Chondrocyte (in vitro differentiated cells): ENCODE data around the gene CPA5. TPM values are rescaled to one million over a fixed set of nuclear protein-coding genes. Genes with fewer than 3 reads are reported as not detected.

ENCODE experiments used
- DNase-seq: peaks from one replicate; pipeline ENCODE4 v3.0.0; 2021; ENCODE audit warnings: mixed read lengths, low spot score
- H3K27ac Mint-ChIP-seq: one replicate; pipeline ENCODE4 v1.8.0; 2021; ENCODE audit warnings: mild to moderate bottlenecking, moderate library complexity, mixed read lengths; ENCODE audit not compliant: unreplicated experiment
- H3K27me3 Mint-ChIP-seq: 2 replicates; pipeline ENCODE4 v1.8.0; 2021; ENCODE audit warnings: low read depth, mixed read lengths
- H3K36me3 Mint-ChIP-seq: 2 replicates; pipeline ENCODE4 v1.8.0; 2021; ENCODE audit warnings: low read depth, mixed read lengths
- H3K4me1 Mint-ChIP-seq: 2 replicates; pipeline ENCODE4 v1.8.0; 2021; ENCODE audit warnings: low read depth, mild to moderate bottlenecking, mixed read lengths
- H3K4me3 Mint-ChIP-seq: one replicate; pipeline ENCODE4 v1.8.0; 2021; ENCODE audit warnings: mild to moderate bottlenecking, moderate library complexity, mixed read lengths; ENCODE audit not compliant: unreplicated experiment
- H3K9me3 Mint-ChIP-seq: 2 replicates; pipeline ENCODE4 v1.8.0; 2021; ENCODE audit warnings: low read depth, mixed read lengths
- total RNA-seq: library from RNA; stranded (reverse); gene quantifications from 3 replicates; pipeline ENCODE4 v1.2.1, GENCODE V29; 2021
- TF ChIP-seq, protein P1 (sequence below): fragments of 200-600 bp; sonication (generic); IDR thresholded peaks from 2 replicates; pipeline ENCODE4 v1.5.0; 2021; ENCODE audit warnings: antibody characterized with exemption, mild to moderate bottlenecking, moderate library complexity

CPA5 gene
- total RNA-seq, 1 donor from 2014 or later: not detected

DNA sequence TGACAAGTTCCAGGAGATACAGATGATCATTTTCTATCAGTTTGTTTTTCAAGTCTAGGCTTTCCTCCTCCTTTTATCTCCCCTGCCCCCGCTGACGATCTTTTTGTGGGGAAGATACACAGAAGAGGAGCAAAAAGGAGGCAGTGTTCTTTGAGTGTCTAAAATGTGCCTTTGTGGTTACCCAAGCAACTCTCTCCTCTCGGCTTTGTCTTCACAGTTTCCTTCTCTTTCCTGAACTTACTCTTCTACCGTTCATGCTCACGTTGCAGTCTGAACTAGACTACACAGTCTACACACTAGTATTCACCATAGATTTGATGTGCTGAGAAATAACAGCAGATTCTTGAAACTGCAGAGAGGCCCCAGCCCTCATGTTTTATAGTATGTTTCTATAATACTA is 72.6 kb downstream of the CPA5 start:
- Mint-ChIP-seq H3K36me3 (no peaks in the 10 kb centered on the region), H3K9me3 (no peaks in the 10 kb centered on the region), H3K4me3 (no peak overlapping the region), H3K27me3 (no peaks in the 10 kb centered on the region), H3K27ac (no peak overlapping the region), H3K4me1 (peaks cover 21% of the 10 kb centered on the region)
- TF ChIP-seq, protein P1, sequence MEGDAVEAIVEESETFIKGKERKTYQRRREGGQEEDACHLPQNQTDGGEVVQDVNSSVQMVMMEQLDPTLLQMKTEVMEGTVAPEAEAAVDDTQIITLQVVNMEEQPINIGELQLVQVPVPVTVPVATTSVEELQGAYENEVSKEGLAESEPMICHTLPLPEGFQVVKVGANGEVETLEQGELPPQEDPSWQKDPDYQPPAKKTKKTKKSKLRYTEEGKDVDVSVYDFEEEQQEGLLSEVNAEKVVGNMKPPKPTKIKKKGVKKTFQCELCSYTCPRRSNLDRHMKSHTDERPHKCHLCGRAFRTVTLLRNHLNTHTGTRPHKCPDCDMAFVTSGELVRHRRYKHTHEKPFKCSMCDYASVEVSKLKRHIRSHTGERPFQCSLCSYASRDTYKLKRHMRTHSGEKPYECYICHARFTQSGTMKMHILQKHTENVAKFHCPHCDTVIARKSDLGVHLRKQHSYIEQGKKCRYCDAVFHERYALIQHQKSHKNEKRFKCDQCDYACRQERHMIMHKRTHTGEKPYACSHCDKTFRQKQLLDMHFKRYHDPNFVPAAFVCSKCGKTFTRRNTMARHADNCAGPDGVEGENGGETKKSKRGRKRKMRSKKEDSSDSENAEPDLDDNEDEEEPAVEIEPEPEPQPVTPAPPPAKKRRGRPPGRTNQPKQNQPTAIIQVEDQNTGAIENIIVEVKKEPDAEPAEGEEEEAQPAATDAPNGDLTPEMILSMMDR: no peak
- DNase-seq: no peak

DNA sequence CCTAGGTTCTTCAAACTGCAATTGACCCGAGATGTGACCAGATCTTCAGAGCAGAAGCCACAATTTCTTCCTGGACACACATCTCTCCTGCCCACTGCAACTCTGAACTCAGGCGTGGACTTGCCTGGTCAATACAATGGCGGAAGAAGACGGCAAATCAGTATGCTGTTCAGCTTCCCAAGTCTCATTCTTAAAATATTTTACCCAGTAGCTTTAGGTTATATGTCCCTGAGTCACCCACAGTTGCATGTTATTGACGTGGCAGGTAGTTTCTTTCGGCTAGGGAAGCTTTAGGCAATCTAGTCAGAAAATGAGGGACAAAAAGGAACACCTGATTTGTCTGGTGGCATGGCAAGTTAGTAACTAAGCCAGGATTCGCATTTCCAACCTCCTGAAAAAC is 73.7 kb downstream of the CPA5 start:
- H3K27me3 Mint-ChIP-seq: no peaks in the 10 kb centered on the region
- H3K36me3 Mint-ChIP-seq: no peaks in the 10 kb centered on the region
- no peaks in the 10 kb centered on the region for H3K9me3 Mint-ChIP-seq
- H3K4me1 Mint-ChIP-seq: peaks cover 25% of the 10 kb centered on the region
- TF ChIP-seq, protein P1: no peak
- H3K27ac Mint-ChIP-seq: no peak overlapping the region
- DNase-seq: no peak
- no peak overlapping the region for H3K4me3 Mint-ChIP-seq

Other genes starting within 250 kb of the CPA5 start
- 13.2 to 14.8 TPM (median 14.8 TPM) in 3 replicates for gene TMEM209, start 139.4 kb upstream of the CPA5 start, total RNA-seq
- gene SSMEM1, start 137.0 kb upstream of the CPA5 start, total RNA-seq: not detected in 3 replicates
- gene CPA2, start 78.0 kb upstream of the CPA5 start, total RNA-seq: not detected in 3 replicates
- 2.1 to 10.3 TPM (median 7.9 TPM) in 3 replicates for gene CPA4, start 51.7 kb upstream of the CPA5 start, total RNA-seq
- 0.20 TPM in 1 of 3 replicates, not detected in the others for gene CPA1, start 35.7 kb downstream of the CPA5 start, total RNA-seq
- gene CEP41, start 96.2 kb downstream of the CPA5 start, total RNA-seq: 10.3 to 13.9 TPM (median 10.4 TPM) in 3 replicates
- gene MEST, start 147.3 kb downstream of the CPA5 start, total RNA-seq: 43.2 to 62.1 TPM (median 58.1 TPM) in 3 replicates